Sigmoid colon (tissue), 7 donors: Measurements from ENCODE around the gene CMTM3. TPM values are rescaled to one million over a fixed set of nuclear protein-coding genes. Genes with fewer than 3 reads are reported as not detected.
A peak's percentile ranks its signal among the peaks of the same experiment; 100 is the strongest.

Experiments
- DNase-seq: peaks from one replicate; pipeline ENCODE4 v3.0.0-alpha.2; 2019
- H3K27ac ChIP-seq, 4 donors: fragments of 200-600 bp; sonication (generic); one replicate each; pipeline ENCODE4 v1.5.1; 2016 to 2019; ENCODE audit warnings: mild to moderate bottlenecking in 1 of 4
- H3K27me3 ChIP-seq, 3 donors: fragments of 200-600 bp; sonication (generic); one replicate each; pipeline ENCODE4 v1.5.1; 2019; ENCODE audit warnings: mild to moderate bottlenecking in 1 of 3
- H3K36me3 ChIP-seq, 4 donors: fragments of 200-600 bp; sonication (generic); one replicate each; pipeline ENCODE4 v1.5.1; 2016 to 2019
- H3K4me1 ChIP-seq, 4 donors: fragments of 200-600 bp; sonication (generic); one replicate each; pipeline ENCODE4 v1.5.1; 2017 to 2019
- H3K4me3 ChIP-seq, 4 donors: fragments of 200-600 bp; sonication (generic); one replicate each; pipeline ENCODE4 v1.5.1; 2017 to 2019; ENCODE audit warnings: mild to moderate bottlenecking in 2 of 4, moderate library complexity in 1 of 4
- H3K9me3 ChIP-seq, 4 donors: fragments of 200-600 bp in 3 of 4; sonication (generic) in 3 of 4; one replicate each; pipeline versions ENCODE4 v1.5.1 to v1.6.1; 2013 to 2019
- CTCF ChIP-seq, 4 experiments: fragments of 450-650 bp in 3 of 4; fragments of 200-600 bp in 1 of 4; IDR thresholded peaks; one replicate each; pipeline ENCODE4 v1.5.1; 2016 to 2019; ENCODE audit warnings: antibody characterized with exemption in 4 of 4, mild to moderate bottlenecking in 3 of 4, moderate library complexity in 2 of 4
- EP300 ChIP-seq, 4 donors: sonication (generic); formaldehyde crosslinking; IDR thresholded peaks; one replicate each; pipeline ENCODE4 v1.6.1; 2017; ENCODE audit warnings: antibody characterized with exemption in 4 of 4
- POLR2A ChIP-seq, 2 donors: fragments of 450-650 bp; IDR thresholded peaks; one replicate each; pipeline ENCODE4 v1.6.1; 2016; ENCODE audit warnings: antibody characterized with exemption in 2 of 2, mild to moderate bottlenecking in 2 of 2, moderate library complexity in 2 of 2
- POLR2AphosphoS5 ChIP-seq, 4 donors: sonication (generic); formaldehyde crosslinking; IDR thresholded peaks; one replicate each; pipeline ENCODE4 v1.6.1; 2017; ENCODE audit warnings: antibody characterized with exemption in 4 of 4
- whole genome bisulfite sequencing, 2 donors: extraction: QIAGEN DNeasy Blood & Tissue Kit; methylation state at CpG; one replicate each; pipeline ENCODE4 v1.1.7; 2013; 5-methylcytosine and 5-hydroxymethylcytosine counted together
- intact Hi-C: fragments of 100-400 bp; cut with DNase I; formaldehyde crosslinking; loops from one replicate; pipeline ENCODE4 v1.15.1; 2023
- polyA plus RNA-seq, 3 donors: library from polyadenylated mRNA; stranded (reverse); fragments of 200-250 nt; gene quantifications; one replicate each; pipeline ENCODE4 v1.2.3, GENCODE V29; 2013
- total RNA-seq, 4 donors: library from RNA; depleted of rRNA; stranded (reverse); fragments of >200 nt; gene quantifications; one replicate each; pipeline ENCODE4 v1.1.0, GENCODE V29; 2016
- donor health status: healthy with polysubstance abuse.
- donor health status: Bipolar disorder and iron deficiency.
- donor health status: healthy.

Gene CMTM3
- total RNA-seq (10 to 100 TPM; 12.5 to 18.8 (median 17.3) TPM), polyA plus RNA-seq (10 to 100 TPM in 2 of 3 donors, 1 to 10 TPM in 1; 8.6 to 15.5 (median 10.2) TPM)

- TF ChIP-seq POLR2A (IDR thresholded peaks at IDR 0.05) = no peak
- peak in 3 of 4 experiments; percentile 41 to 73 (median 54) for TF ChIP-seq CTCF (IDR thresholded peaks at IDR 0.05)
- TF ChIP-seq POLR2AphosphoS5 (IDR thresholded peaks at IDR 0.05) = peak in 1 of 4 donors; percentile 23
- TF ChIP-seq EP300 (IDR thresholded peaks at IDR 0.05) = no peak
- 1 to 3% methylated on average over 95 to 96 of the region's 96 CpGs for WGBS, 2 donors
- H3K4me3 ChIP-seq = peak within 1 kb of the TSS; percentile 45 to 86 (median 58)
- intact Hi-C loops = loop anchor here (2.0 to 5.0 kb wide), 3 partner anchors 52 to 198 kb away; partner anchors contain the start of genes CKLF, DYNC1LI2 and TK2
- peak; percentile 80 for DNase-seq
- peaks cover 0 to 32% (median 13%) of the 10 kb centered on the region in 3 donors for H3K27me3 ChIP-seq
- no peaks in the 10 kb centered on the region for H3K9me3 ChIP-seq
- H3K4me1 ChIP-seq = peaks cover 0 to 35% (median 32%) of the 10 kb centered on the region in 4 donors
- peaks cover 0 to 5% (median 0%) of the 10 kb centered on the region in 4 donors for H3K36me3 ChIP-seq
- H3K27ac ChIP-seq = peak within 1 kb of the TSS; percentile 62 to 88 (median 82)
Observed at GRCh38 chr16:66604376-66605176, at the start of gene CMTM3. Gene CMTM3, plus strand, starts transcription at chr16:66604704. Its CDS starts 102 bp downstream, at chr16:66604806.

GRCh38 chr16:66560107-66560506 lies 44.4 kb upstream of the CMTM3 start:
- no peaks in the 10 kb centered on the region for H3K27me3 ChIP-seq
- H3K9me3 ChIP-seq = no peaks in the 10 kb centered on the region
- no peak overlapping the region for H3K27ac ChIP-seq
- WGBS, 2 donors = 81 to 86% methylated on average over 1 of the region's 1 CpG
- no peak overlapping the region for H3K4me3 ChIP-seq
- DNase-seq = no peak
- peaks cover 0 to 6% (median under 1%) of the 10 kb centered on the region in 4 donors for H3K4me1 ChIP-seq
- intact Hi-C loops = no loop called here
- TF ChIP-seq POLR2AphosphoS5 (IDR thresholded peaks at IDR 0.05) = no peak
- no peak for TF ChIP-seq CTCF (IDR thresholded peaks at IDR 0.05)
- no peak for TF ChIP-seq EP300 (IDR thresholded peaks at IDR 0.05)
- TF ChIP-seq POLR2A (IDR thresholded peaks at IDR 0.05) = no peak
- peaks cover 0 to 42% (median 0%) of the 10 kb centered on the region in 4 donors for H3K36me3 ChIP-seq

- H3K36me3 ChIP-seq = peaks cover 0 to 56% (median 4%) of the 10 kb centered on the region in 4 donors
- intact Hi-C loops = no loop called here
- TF ChIP-seq CTCF (IDR thresholded peaks at IDR 0.05) (no peak), EP300 (IDR thresholded peaks at IDR 0.05) (no peak), POLR2AphosphoS5 (IDR thresholded peaks at IDR 0.05) (no peak), POLR2A (IDR thresholded peaks at IDR 0.05) (no peak)
- 81 to 89% methylated on average over 3 of the region's 3 CpGs for WGBS, 2 donors
- H3K27me3 ChIP-seq = no peaks in the 10 kb centered on the region
- H3K4me3 ChIP-seq = no peak overlapping the region
- H3K27ac ChIP-seq = no peak overlapping the region
- H3K4me1 ChIP-seq = no peaks in the 10 kb centered on the region
- no peaks in the 10 kb centered on the region for H3K9me3 ChIP-seq
- DNase-seq = no peak
Observed at GRCh38 chr16:66561381-66562080, 43.0 kb upstream of the CMTM3 start.

- TF ChIP-seq POLR2AphosphoS5 (IDR thresholded peaks at IDR 0.05) = no peak
- peaks cover 0 to 60% (median 5%) of the 10 kb centered on the region in 4 donors for H3K36me3 ChIP-seq
- H3K4me3 ChIP-seq = no peak overlapping the region
- H3K4me1 ChIP-seq = no peaks in the 10 kb centered on the region
- H3K27me3 ChIP-seq = no peaks in the 10 kb centered on the region
- intact Hi-C loops = no loop called here
- WGBS, 2 donors = 83 to 84% methylated on average over 1 of the region's 1 CpG
- DNase-seq = no peak
- no peak overlapping the region for H3K27ac ChIP-seq
- H3K9me3 ChIP-seq = no peaks in the 10 kb centered on the region
Observed at GRCh38 chr16:66562409-66562808, 42.1 kb upstream of the CMTM3 start.

GRCh38 chr16:66562986-66563385 lies 41.5 kb upstream of the CMTM3 start:
- no peak for DNase-seq
- H3K27me3 ChIP-seq = no peaks in the 10 kb centered on the region
- H3K36me3 ChIP-seq = peaks cover 0 to 60% (median 5%) of the 10 kb centered on the region in 4 donors
- no peaks in the 10 kb centered on the region for H3K9me3 ChIP-seq
- 80 to 93% methylated on average over 2 of the region's 2 CpGs for WGBS, 2 donors
- intact Hi-C loops = no loop called here
- H3K27ac ChIP-seq = no peak overlapping the region
- H3K4me1 ChIP-seq = no peaks in the 10 kb centered on the region
- TF ChIP-seq POLR2AphosphoS5 (IDR thresholded peaks at IDR 0.05) (no peak), CTCF (IDR thresholded peaks at IDR 0.05) (no peak), EP300 (IDR thresholded peaks at IDR 0.05) (no peak), POLR2A (IDR thresholded peaks at IDR 0.05) (no peak)
- H3K4me3 ChIP-seq = no peak overlapping the region
